Type B pancreatic cell (in vitro differentiated cells): ENCODE results near the gene GMDS. TPM values are rescaled to one million over a fixed set of nuclear protein-coding genes. Genes with fewer than 3 reads are reported as not detected.

Source experiments
- DNase-seq: peaks from one replicate; pipeline ENCODE4 v3.0.0; 2021; ENCODE audit warnings: mixed read lengths; ENCODE audit not compliant: unreplicated experiment; ENCODE audit errors: extremely low spot score
- H3K27ac Mint-ChIP-seq: 2 replicates; pipeline ENCODE4 v1.8.0; 2021; ENCODE audit warnings: mild to moderate bottlenecking, mixed read lengths
- H3K27me3 Mint-ChIP-seq: 2 replicates; pipeline ENCODE4 v1.8.0; 2021; ENCODE audit warnings: mixed read lengths
- H3K36me3 Mint-ChIP-seq: 2 replicates; pipeline ENCODE4 v1.8.0; 2021; ENCODE audit warnings: mixed read lengths
- H3K4me1 Mint-ChIP-seq: one replicate; pipeline ENCODE4 v1.8.0; 2021; ENCODE audit warnings: mixed read lengths; ENCODE audit not compliant: unreplicated experiment
- H3K4me3 Mint-ChIP-seq: 2 replicates; pipeline ENCODE4 v1.8.0; 2021; ENCODE audit warnings: mild to moderate bottlenecking, mixed read lengths
- H3K9me3 Mint-ChIP-seq: 2 replicates; pipeline ENCODE4 v1.8.0; 2021; ENCODE audit warnings: mixed read lengths
- CTCF ChIP-seq: fragments of 200-600 bp; sonication (generic); conservative IDR thresholded peaks from 2 replicates; pipeline ENCODE4 v1.5.0; 2021; ENCODE audit warnings: antibody characterized with exemption, mild to moderate bottlenecking
- total RNA-seq: library from RNA; stranded (reverse); gene quantifications from 2 replicates; pipeline ENCODE4 v1.2.1, GENCODE V29; 2021; ENCODE audit warnings: low replicate concordance

Gene GMDS
- total RNA-seq, 1 donor from 2014 or later = 41.3 TPM

DNA sequence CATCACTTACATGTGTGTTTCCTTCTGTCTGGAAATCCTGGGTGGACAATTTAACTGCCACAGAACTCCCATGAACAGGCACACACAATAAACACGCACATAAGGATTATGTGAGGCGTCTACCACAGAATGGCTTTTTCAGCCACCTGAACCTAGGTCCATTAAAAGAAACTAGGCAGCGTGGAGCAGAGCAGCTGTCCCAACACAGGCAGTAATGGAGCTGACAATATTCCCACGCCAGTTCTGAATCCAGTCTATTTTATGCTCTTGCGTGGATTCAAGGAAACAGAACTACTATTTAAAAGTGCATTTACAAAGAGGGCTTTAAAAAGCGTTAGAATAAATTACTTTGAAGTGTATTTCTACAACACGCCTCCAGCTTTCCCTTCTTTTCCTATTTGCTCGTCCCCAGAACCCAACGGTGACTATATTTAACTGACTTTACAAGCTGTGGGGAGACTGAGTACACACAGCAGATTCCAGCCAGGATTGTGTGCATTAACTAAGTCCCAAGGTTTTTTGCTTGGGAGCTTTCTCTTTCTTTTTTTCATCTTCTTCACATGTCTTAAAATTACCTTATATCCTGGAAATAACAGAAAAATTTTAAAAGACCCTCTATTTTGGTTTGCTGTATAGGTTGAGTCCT, 95.9 kb downstream of the GMDS start:
- no peak for DNase-seq
- no peak for TF ChIP-seq CTCF
- Mint-ChIP-seq H3K36me3 (no peaks in the 10 kb centered on the region), H3K4me1 (peaks cover 6% of the 10 kb centered on the region), H3K27ac (no peak overlapping the region), H3K4me3 (no peak overlapping the region), H3K27me3 (no peaks in the 10 kb centered on the region), H3K9me3 (no peaks in the 10 kb centered on the region)

DNA sequence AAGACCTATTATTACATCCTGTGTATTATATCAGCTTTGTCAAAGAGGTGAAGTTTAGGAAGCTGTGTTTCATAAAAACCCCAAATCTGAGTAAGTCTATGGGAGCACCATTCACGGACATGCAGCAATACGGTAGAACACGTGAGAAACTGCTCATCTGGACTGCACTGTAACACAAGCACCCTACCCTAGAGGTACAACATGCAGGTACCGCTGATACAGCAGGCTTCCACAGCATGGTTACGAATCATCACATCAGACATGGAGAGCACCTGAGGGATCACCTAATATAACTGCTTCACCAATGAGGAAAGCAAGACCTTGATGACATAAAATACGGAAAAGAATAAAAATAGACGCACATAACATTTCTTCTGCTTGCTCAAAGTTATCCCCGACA, 96.7 kb downstream of the GMDS start:
- H3K36me3 Mint-ChIP-seq = no peaks in the 10 kb centered on the region
- no peak overlapping the region for H3K4me3 Mint-ChIP-seq
- peaks cover 6% of the 10 kb centered on the region for H3K4me1 Mint-ChIP-seq
- DNase-seq = no peak
- no peaks in the 10 kb centered on the region for H3K27me3 Mint-ChIP-seq
- H3K27ac Mint-ChIP-seq = no peak overlapping the region
- no peaks in the 10 kb centered on the region for H3K9me3 Mint-ChIP-seq
- TF ChIP-seq CTCF = no peak

GRCh38 chr6:2147766-2148448, 97.5 kb downstream of the GMDS start:
- Mint-ChIP-seq H3K36me3 (no peaks in the 10 kb centered on the region), H3K9me3 (no peaks in the 10 kb centered on the region), H3K4me3 (no peak overlapping the region), H3K27me3 (no peaks in the 10 kb centered on the region), H3K4me1 (peaks cover 6% of the 10 kb centered on the region), H3K27ac (no peak overlapping the region)
- no peak for DNase-seq
- TF ChIP-seq CTCF = no peak

DNA sequence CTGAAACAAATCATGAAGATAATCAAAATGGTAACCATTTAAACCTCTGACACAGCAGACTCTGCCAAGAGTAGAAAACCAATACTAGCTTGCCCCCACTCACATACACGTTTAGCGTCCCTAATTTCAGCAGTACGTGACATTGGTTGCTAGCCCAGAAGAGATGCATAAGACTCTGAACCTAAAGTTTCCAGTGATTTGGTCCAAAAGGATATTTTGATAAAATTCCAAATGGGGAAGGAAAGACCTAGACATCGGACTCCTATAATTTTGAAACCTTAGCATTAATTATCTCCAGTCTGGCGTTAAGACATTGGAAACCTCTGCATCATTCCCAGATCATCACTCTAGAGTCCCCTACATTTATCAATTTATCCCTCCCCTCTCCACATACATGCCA, 98.1 kb downstream of the GMDS start:
- no peaks in the 10 kb centered on the region for H3K9me3 Mint-ChIP-seq
- no peaks in the 10 kb centered on the region for H3K27me3 Mint-ChIP-seq
- H3K4me3 Mint-ChIP-seq = no peak overlapping the region
- DNase-seq = no peak
- peaks cover 6% of the 10 kb centered on the region for H3K4me1 Mint-ChIP-seq
- TF ChIP-seq CTCF = no peak
- H3K27ac Mint-ChIP-seq = no peak overlapping the region
- no peaks in the 10 kb centered on the region for H3K36me3 Mint-ChIP-seq

GRCh38 chr6:2144210-2144609, 101.2 kb downstream of the GMDS start:
- H3K9me3 Mint-ChIP-seq = no peaks in the 10 kb centered on the region
- DNase-seq = no peak
- peak overlapping the region; percentile 7 for H3K4me3 Mint-ChIP-seq
- H3K4me1 Mint-ChIP-seq = peaks cover 11% of the 10 kb centered on the region
- no peaks in the 10 kb centered on the region for H3K27me3 Mint-ChIP-seq
- no peak for TF ChIP-seq CTCF
- H3K36me3 Mint-ChIP-seq = no peaks in the 10 kb centered on the region
- peak overlapping the region; percentile 24 for H3K27ac Mint-ChIP-seq
